GM23248 (cell line): ENCODE data around the gene SLC35F2.

ENCODE experiments used
- EZH2 ChIP-seq: fragments of 200-600 bp; sonication (generic); IDR thresholded peaks from 2 replicates; pipeline ENCODE4 v1.6.1; 2018; ENCODE audit warnings: antibody characterized with exemption, mild to moderate bottlenecking; ENCODE audit not compliant: insufficient read depth, poor library complexity, severe bottlenecking
- EZH2phosphoT487 ChIP-seq: fragments of 200-600 bp; sonication (generic); IDR thresholded peaks from 2 replicates; pipeline ENCODE4 v1.6.1; 2018; ENCODE audit warnings: antibody characterized with exemption, moderate library complexity, mild to moderate bottlenecking, low read depth; ENCODE audit not compliant: insufficient read depth

DNA sequence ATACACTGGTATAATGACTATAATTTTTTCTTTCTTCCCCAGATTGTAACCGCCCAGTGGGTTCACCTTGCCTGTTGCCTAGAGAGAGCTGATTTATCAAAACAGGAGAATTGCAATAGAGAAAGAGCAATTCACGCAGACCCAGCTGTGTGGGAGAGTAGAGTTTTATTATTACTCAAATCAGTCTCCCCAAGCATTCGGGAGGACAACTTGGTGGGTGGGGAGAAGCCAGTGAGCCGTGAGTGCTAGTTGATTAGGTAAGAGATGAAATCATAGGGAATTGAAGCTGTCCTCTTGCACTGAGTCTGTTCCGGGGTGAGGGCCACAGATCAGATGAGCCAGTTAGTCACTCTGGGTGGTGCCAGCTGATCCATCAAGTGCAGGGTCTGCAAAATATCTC lies 73.2 kb downstream of the SLC35F2 start:
- TF ChIP-seq EZH2 (no peak), EZH2phosphoT487 (no peak)
